IPS DF 6.9 (cell line): ENCODE data around the gene MYORG.

Source experiments
- DNase-seq: peaks from one replicate; pipeline ENCODE4 v3.0.0-alpha.2; 2013; ENCODE audit warnings: low read depth, low spot score
- H3K27ac ChIP-seq: one replicate; pipeline ENCODE4 v1.5.1; 2013; ENCODE audit warnings: low read length, control low read depth
- H3K27me3 ChIP-seq: 2 replicates; pipeline ENCODE4 v1.6.1; 2013; ENCODE audit warnings: mild to moderate bottlenecking, low read length; ENCODE audit not compliant: control insufficient read depth, insufficient read depth
- H3K36me3 ChIP-seq: 2 replicates; pipeline ENCODE4 v1.6.1; 2013; ENCODE audit warnings: low read length; ENCODE audit not compliant: control insufficient read depth, insufficient read depth
- H3K4me1 ChIP-seq: 2 replicates; pipeline ENCODE4 v1.6.1; 2013; ENCODE audit warnings: low read length; ENCODE audit not compliant: control insufficient read depth, insufficient read depth
- H3K4me3 ChIP-seq: 2 replicates; pipeline ENCODE4 v1.5.1; 2013; ENCODE audit warnings: mild to moderate bottlenecking, low read length
- H3K9me3 ChIP-seq: 2 replicates; pipeline ENCODE4 v1.6.1; 2013; ENCODE audit warnings: low read length, inconsistent platforms; ENCODE audit not compliant: control insufficient read depth, insufficient read depth
- WGBS: extraction: QIAGEN DNeasy Blood & Tissue Kit; methylation state at CpG from one replicate; pipeline ENCODE4 v1.1.7; 2013; ENCODE audit warnings: mixed read lengths, missing lambda C conversion rate; ENCODE audit not compliant: insufficient read length, insufficient coverage; 5-methylcytosine and 5-hydroxymethylcytosine counted together

MYORG gene

DNA sequence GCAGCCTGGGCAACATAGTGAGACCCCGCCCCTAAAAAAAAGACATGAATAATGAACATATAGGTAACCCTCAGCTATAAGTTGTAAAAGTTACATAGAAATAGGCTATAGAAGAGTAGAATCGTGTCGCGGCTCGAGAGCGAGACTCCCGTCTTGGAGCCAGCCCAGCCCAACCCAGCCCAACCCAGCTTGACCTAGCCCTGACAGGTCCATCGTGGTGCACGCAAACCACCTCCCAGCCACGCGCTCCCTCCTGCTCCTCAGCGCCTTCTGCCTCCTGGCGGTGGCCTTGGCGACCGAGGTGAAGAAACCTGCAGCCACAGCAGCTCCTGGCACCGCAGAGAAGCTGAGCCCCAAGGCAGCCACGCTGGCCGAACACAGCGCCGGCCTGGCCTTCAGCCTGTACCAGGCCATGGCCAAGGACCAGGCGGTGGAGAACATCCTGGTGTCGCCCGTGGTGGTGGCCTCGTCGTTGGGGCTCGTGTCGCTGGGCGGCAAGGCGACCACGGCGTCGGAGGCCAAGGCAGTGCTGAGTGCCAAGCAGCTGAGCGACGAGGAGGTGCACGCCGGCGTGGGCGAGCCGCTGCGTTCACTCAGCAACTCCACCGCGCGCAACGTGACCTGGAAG is 58.4 kb downstream of the MYORG start:
- H3K27ac ChIP-seq = no peak overlapping the region
- no peak overlapping the region for H3K4me3 ChIP-seq
- H3K9me3 ChIP-seq = no peaks in the 10 kb centered on the region
- no peak for DNase-seq
- H3K27me3 ChIP-seq = no peaks in the 10 kb centered on the region
- no peaks in the 10 kb centered on the region for H3K4me1 ChIP-seq
- H3K36me3 ChIP-seq = no peaks in the 10 kb centered on the region; the same call in 1 of the 2 replicates
- no CpG with 5 or more reads among the region's 44 CpGs for WGBS

DNA sequence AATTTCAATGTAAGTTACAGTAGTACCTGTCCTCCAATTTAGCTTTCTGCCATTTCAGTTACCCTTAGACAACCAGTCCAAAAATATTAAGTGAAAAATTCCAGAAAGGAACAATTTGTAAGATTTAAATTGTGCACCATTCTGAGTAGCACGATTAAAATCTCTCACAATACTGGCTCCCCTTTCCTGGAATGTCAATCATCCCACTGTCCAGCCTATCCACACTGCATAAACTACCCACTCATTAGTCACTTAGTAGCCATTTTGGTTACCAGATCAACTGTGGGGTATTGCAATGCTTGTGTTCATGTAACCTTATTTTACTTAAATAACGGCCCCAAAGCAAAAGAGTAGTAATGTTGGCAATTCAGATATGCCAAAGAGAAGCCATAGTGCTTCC is 59.3 kb downstream of the MYORG start:
- no CpG with 5 or more reads among the region's 2 CpGs for WGBS
- Histone ChIP-seq H3K4me1 (no peaks in the 10 kb centered on the region), H3K36me3 (no peaks in the 10 kb centered on the region; the same call in 1 of the 2 replicates), H3K27ac (no peak overlapping the region), H3K9me3 (no peaks in the 10 kb centered on the region), H3K4me3 (no peak overlapping the region), H3K27me3 (no peaks in the 10 kb centered on the region)
- DNase-seq = no peak
